GM19455 (cell line): ENCODE measurements around the gene PGR.

Experiments used
- ATAC-seq: cut with Tn5 transposase; IDR thresholded peaks from one replicate; pipeline ENCODE4 v1.9.1; 2021; ENCODE audit not compliant: unreplicated experiment

Gene PGR

DNA sequence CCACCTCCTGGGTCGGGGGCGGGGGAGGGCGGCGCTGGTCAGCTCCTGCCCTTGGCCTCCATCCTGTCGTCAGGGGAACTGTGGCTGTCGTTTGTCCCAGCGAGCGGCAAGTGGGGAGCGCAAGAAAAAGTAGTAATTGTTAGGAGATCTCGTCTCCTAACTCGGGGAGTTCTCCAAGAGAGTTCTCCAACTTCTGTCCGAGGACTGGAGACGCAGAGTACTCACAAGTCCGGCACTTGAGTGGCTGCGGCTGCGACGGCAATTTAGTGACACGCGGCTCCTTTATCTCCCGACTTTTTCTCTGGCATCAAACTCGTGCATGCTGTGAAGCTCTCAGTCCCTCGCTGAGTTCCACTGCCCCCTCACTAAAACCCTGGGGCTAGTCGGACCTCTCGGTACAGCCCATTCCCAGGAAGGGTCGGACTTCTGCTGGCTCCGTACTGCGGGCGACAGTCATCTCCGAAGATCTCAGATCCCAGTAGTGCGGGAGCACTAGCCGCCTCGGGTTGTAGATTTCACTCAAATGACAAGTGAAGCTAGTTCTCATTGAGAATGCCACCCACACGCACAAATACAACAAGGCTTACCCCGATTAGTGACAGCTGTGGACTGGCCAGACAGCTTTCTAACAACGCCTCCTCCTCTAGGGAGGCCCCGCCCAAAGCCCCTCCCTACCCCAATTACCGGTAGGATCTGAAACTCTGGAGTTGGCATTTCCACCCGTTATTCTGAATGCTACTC lies at the start of gene PGR:
TSS of gene PGR (minus strand) at position 611 of the 741 bp plus-strand sequence. CDS start 743 bp downstream, outside the sequence.
- no peak for ATAC-seq

DNA sequence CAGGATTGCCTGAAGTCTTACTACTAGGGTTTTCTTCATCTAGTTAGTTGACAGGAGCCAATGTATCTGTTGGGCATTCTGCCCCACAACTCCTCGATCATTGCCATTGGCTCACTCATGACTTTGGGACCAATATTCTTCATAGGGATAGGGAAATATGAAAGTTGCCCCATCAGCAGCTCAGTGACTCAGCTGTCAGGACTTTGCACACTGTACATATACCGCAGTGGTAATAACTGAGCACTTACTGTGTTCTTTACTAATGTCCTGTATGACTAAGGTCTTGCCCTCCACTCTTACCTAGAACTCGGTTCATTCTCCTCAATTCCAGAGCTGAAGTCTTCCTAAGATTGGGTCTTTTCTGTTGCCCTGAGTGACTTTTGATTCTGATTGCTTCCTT lies 46.8 kb upstream of the PGR start:
- no peak for ATAC-seq

DNA sequence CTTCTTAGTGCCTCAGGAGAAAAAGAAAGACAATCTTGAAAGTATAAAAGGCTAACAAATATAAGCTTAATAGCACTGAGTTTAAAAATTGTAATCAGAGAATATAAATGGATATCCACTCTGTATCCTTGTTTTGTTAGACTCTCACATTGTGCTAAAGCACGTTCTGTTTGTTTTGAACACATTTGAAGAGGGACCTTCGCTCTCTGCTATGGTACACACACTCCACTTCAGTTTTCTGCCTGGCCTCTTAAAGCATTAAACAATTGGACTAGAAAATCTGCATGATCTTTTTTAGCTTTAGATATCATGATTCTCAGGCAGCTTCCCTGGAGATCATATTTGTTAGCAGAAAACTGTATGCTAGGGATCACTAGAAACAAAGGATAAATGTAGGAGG lies 40.3 kb upstream of the PGR start:
- ATAC-seq, result no peak

DNA sequence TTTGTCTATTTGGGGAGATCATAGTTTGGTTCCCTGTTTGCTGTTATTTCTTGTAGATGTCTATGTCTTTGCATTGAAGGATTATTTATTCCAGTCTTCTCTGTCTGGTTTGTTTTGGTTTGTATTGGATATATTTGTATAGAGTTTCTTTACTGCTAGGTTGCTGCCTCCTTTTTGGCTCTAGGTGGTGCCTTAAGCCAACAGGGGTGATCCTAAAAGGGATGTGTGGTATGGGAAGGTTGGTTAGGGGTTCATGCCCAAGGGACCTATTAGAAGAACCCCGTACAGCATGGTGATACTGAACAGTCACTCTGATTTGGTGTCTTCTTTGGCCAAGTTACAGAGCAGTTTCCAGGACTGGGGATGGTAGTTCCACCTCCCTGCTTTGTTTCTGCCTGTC lies 36.4 kb upstream of the PGR start:
- no peak for ATAC-seq

DNA sequence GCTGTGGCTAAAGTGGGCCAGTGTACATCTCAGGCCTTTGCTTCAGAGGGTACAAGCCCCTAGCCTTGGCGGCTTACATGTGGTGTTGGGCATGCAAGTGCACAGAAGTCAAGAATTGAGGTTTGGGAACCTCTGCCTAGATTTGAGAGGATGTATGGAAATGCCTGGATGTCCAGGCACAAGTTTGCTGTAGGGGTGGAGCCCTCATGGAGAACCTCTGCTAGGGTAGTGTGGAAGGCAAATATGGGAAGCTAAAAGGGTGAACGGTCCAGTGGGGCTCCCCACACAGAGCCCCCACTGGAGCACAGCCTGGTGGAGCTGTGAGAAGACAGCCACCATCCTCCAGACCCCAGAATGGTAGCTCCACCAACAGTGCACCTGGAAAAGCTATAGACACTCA lies 28.5 kb upstream of the PGR start:
- no peak for ATAC-seq

DNA sequence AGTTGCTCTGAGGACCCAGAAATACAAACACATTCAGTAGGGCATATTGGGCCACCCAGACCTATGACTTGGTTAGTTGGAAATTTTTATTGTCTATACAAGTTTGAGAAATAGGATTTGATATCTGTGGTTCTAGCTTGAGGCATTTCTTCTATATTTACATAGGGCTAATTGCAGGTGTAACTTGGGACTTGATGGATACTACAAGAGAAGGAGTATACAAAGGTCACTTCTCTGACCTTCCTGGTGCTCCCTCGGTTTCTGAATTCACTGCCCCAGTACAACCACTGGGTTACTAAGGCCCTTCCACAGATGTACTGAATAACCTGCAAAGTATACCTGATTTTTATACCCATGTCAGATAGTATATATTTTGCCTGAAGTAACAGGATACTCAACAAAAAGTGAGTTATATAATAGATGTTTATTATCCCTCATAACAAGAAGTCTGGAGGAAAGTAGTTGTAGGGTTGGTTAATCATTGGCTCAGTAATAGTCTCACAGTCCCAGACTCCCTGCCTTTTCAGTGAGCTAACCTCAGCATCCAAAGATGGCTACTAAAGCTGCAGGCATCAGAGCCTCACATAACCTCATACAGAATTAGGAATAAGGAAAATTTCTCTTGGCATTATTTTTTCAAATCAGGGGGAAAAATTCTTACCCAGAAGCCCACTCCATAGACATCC lies 8.8 kb upstream of the PGR start:
- no peak for ATAC-seq

DNA sequence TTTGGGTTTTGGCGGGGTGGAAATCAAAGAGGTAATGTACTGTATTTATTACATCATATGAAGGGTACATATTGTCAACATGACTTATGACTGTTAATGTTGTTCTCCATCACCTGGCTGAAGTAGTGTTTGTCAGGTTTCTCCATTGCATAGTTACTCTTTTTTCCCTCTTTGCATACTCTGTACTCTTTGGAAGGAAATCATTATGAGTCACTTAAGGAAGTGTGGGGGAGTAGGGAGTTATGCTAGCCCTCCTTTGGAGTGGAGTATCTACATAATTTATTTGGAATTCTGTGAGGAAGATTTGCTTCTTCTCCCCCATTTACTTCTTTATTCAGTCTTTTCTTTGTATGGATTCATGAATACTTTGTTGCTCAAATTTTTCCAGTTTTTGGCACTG lies 3.6 kb upstream of the PGR start:
- no peak for ATAC-seq

DNA sequence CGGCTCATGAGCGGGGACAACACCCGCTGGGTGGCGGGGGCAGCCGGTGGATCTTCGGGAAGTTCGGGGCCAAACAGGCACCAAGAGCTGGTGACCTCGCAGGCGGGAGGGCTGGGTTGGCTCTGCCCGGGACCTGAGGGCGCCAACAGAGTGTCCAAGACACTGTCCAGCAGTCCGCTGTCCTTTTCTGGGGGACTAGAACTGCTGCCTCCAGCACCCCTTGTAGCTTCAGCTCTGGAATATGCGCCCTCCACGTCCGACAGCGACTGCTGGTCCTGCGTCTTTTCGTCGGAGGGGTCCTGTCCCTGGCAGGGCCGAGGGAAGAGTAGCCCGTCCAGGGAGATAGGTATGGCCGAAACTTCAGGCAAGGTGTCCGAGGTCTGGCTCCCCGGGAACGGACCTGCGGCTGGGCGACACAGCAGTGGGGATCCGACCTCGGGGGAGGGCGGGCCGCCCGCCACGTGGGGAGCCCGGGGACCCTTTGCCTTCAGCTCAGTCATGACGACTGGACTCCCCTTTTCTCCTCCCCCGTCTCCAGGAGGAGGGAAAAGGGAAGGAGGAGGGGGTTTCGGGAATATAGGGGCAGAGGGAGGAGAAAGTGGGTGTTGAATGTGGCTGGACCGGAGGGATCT lies 926 bp downstream of the PGR start:
- ATAC-seq, result no peak

DNA sequence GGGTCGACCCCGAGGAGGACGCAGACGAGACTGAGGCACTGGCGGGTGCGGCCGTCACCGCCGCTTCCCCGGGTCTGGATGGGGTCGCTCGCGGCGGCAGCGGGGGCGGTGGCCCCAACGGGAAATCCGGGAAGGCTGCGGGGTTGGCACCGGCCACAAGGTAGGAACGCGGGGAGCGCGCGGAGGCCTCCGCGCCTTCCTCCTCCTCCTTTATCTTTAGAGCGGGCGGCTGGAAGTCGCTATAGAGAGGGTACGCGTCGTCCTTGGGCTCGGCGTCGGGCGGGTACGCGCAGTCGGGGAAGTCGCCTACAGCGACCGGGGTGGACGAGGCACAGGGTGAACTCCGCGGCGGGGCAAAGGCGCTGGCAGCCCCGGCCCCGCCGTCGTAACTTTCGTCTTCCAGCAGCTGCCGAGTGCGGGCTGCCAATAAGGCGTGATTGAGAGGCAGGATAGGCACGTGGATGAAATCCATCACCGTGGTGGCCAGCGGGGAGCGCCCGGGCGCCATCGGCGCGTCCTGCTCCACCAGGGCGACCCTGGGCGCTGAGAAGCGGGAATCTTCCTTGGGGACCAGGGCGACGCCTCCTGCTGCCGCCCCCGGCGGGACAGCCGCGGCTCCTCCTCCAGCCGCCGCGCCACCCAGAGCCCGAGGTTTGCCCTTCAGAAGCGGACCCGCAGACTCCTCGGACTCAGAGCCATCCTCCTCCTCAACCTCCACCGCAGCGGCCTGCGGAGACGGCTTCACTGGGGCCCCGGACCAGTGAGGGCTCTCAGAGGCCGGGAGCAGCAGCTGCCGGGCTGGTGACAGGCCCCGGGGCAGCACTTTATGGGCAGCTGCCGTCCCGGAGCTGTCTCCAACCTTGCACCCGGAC lies 1.7 kb downstream of the PGR start:
- ATAC-seq, result no peak

DNA sequence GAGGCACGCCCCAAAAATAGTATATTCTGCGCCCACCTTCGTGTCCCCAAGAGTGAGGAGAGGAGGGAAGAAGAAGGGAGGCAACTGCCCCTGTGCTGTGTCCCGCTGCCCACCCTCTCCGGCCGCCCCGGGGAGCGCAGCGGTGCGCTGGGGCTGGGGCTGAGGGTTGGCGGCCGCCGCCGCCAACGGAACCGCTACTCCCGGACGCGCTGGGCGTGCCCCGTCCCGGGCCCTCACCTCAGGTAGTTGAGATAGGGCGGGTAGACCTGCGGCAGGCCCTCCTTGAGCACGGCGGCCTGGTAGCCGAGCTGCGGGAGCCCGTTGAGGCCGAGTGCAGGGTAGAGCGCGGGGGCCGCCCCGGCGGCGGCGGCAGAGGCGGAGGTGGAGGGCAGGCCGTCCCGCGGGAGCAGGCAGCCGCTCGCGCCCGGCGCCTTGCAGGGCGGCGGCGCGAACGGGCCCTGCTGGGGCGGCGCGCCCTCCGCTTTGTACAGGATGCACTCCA lies 2.4 kb downstream of the PGR start:
- ATAC-seq, result no peak

DNA sequence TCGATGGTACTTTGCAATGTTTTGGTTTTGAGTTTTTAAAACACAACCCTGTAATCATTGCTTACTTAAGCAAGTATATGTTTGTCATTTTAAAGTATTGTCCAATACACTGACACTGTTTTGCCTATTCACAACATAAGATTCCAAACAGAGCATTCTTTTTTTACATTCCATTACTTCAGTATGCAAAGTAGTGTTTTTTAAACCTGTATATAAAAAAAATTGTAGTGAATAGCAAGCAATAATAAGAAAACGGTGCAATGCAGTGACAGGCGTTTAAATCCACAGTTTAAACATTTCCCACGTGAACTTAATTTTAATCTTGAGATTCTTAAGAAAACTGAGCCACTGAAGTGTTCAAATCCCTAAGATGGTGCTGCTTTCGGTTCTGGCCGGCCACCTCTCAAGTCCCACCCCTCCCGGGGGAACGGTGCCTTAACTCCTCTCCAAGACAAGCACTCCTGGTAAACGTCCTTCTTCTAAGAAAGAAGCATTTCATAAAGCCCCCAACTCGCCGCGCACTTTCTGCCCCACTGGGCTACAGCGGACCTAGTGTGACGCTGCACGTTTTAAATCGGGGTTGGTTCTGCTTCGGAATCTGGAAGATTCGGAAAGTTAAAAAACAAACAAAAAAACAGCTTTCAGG lies 2.9 kb downstream of the PGR start:
- ATAC-seq, result no peak

DNA sequence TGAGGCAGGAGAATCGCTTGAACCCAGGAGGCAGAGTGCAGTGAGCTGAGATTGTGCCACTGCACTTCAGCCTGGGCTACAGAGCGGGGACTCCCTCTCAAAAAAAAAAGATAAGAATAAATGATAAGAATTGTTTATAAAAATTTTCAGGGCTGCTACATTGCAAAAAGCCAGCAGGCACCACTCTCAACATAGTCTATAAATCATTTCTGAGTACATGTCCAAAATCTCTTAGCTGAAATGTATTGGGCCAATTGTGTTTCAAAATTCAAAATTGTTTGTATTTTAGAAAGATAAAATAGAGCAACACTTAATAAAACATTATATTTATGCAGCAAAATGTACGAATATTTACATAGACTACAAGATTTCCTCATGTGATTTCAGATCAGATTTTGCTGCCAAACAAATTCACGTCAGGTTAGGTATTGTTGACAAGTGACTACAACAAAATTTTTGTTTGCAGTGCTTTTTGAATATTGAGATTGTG lies 13.9 kb downstream of the PGR start:
- no peak for ATAC-seq

DNA sequence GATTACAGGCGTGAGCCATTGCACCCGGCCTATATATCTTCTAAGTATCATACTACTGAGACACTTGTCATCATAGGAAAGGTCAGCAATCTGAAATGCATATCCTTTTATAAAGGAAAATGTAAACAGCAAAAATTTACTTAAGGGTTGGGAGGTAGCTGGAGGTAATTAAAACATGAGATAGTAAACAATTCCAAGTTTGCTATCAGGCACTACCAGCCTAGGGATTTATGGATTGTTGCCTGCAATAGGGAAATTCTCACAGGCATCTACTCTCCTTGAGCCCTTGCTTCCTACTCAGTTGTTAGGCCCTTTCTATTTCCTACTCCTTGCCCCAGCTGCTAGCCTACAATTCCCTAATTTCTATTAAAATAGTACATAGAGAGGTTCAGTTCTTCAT lies 16.1 kb downstream of the PGR start:
- ATAC-seq, result no peak

DNA sequence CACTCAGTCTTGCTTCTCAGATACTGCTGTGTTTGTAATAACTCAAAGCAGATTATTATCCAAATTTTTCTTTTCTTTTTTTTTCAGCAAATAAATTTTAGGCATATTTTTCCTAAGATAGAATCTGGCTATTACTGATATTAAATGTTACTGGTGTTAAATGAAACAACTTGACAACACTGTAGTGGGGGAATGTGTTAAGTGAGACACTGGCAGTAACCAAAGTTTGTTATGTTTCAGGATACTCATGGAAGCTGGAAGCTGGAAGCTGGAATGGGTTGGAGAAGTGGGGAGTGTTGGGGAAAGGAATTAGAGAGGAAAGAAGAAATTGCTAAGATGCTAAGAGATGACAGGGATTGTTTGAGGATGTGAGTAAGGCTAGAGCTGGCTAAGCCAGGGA lies 24.9 kb downstream of the PGR start:
- ATAC-seq, result no peak

DNA sequence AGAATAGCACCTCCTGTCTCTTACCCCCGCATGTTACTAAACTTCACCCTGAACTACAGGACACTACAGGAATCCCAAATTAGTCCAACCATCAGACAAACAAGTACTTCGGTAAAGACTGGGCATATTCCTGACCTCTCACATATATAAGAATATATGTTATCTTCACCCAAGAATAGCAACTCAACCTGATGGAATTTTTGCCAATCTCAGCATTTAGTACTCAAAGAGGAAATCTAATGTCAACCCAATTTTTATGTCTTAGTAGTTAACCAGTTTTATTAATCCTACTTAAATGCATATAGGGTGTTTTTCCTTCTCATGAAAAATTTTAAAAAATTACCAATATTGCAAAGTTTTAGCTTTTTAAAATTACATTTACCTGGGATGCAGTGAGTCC lies 26.2 kb downstream of the PGR start:
- no peak for ATAC-seq

DNA sequence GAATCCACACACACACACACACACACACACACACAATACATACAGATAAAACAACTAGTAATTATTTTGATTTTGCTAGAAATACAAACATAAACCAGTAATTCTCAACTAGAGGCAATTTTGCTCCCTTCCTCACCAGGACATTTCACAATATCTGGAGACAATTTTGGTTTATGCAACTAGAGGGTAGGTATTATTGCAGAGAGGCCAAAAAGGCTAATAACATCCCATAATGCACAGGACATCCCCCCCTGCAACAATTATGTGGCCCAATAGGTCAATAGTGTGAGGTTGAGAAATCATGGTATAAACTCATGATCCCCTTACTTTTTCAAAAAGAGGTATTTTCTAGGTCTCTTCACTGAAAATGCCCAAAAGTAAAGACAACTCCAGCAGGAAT lies 29.0 kb downstream of the PGR start:
- ATAC-seq, result no peak

DNA sequence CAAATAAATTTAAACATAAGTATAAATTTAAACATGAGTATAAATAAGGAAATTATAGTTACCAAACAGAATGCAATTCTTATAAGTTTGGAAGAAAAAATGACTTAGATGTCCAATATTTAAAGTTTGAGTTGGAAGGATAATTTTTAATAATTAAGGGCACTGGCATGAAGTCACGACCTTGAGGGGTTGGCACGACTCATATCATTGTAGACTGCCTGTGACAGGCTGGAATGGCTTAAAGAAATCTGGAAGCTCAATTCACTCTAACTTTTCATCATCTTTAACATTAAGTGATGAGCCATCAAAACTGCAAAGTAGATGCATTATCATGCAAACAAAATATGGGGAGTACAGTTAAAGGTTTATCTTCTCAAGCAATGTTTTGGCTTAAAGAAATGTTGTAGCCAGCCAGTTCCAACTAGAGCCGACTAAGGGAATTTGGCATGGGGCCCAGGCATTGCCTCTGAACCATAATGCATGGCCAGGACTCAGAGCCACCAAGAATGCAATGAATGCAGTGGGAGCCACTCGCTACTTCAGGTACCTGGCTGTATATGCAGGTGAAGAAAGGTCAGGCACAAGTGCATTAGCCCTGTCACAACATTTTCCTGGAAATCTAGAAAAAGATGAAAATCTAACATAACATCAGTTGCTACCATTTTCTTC lies 33.4 kb downstream of the PGR start:
- ATAC-seq, result no peak

DNA sequence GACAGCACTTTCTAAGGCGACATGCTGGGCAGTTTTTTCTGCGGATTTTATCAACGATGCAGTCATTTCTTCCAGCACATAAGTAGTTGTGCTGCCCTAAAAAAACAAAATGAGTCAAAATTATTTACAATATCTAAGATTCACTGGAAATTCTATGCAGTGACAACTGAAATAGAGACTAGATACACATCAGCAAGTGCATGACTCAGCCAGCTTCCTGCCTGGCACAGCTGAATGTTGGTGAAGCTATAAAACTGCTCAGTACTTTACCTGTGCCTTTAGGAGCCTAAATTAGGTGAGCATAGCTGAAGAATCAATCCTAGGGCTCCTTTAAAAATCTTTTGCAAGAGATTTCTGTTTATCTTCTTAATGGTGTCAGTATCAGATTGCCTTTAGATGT lies 37.8 kb downstream of the PGR start:
- ATAC-seq, result no peak

DNA sequence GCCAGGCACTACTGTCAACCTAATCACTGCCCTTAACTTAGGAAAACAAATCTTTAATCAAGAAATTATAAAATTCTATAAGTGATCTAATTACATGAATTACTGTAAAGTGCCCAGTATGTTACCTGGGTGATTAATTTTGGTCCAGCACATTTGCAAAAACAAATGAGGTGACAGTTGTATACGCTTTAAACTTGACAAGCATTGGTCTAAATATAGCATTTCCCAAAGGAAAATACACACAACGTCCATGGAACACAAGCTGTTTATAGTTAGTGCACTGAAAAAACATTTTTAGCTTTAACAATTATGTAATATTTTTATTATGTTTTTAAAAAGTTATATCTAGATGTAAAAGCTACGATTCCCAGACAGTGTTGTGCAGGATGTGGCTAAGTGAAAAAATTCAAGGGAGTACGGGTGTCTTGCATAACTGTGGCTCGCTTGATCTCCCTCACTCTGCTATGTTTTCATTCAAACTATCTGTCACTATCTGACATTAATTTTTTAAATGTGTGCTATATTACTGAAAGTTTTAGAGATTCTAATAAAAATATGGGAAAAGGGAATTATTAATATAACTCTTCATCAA lies 38.8 kb downstream of the PGR start:
- ATAC-seq, result no peak

DNA sequence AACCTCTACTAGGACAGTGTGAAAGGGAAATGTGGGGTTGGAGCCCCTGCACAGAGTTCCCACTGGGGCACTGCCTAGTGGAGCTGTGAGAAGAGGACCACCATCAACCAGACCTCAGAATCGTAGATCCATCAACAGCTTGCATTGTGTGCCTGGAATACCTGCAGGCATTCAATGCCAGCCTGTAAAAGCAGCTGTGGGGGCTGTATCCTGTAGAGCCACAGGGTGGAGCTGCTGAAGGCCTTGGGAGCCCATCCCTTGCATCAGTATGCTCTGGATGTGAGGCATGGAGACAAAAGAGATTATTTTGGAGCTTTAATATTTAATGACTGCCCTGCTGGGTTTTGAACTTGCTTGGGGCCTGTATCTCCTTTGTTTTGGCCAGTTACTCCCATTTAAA lies 46.3 kb downstream of the PGR start:
- no peak for ATAC-seq
